Heart left ventricle (tissue), 16 donors: ENCODE results near the gene PARD3. TPM values are rescaled to one million over a fixed set of nuclear protein-coding genes. Genes with fewer than 3 reads are reported as not detected.

ENCODE experiments used
- ATAC-seq, 4 donors: fragments of 200-7000 bp; cut with Tn5 transposase; one replicate each; pipeline ENCODE4 v1.9.1; 2020 to 2022; ENCODE audit warnings: moderate library complexity in 4 of 4, mild to moderate bottlenecking in 3 of 4, moderate number of reproducible peaks in 1 of 4
- DNase-seq, 5 donors: peaks; one replicate each; pipeline ENCODE4 v3.0.0-alpha.2; 2020
- H3K27ac ChIP-seq, 12 donors: fragments of 200-600 bp; sonication (generic) in 4 of 12; one replicate each; pipeline versions ENCODE4 v1.5.0 to v1.8.0; 2016 to 2022; ENCODE audit warnings: mild to moderate bottlenecking in 2 of 12
- H3K27me3 ChIP-seq, 9 donors: fragments of 200-600 bp; sonication (generic) in 2 of 9; one replicate each; pipeline versions ENCODE4 v1.5.1 to v1.8.0; 2016 to 2022; ENCODE audit warnings: mild to moderate bottlenecking in 3 of 9
- H3K36me3 ChIP-seq, 9 donors: fragments of 200-600 bp; sonication (generic) in 2 of 9; one replicate each; pipeline versions ENCODE4 v1.5.0 to v1.8.0; 2018 to 2022; ENCODE audit warnings: mild to moderate bottlenecking in 2 of 9
- H3K4me1 ChIP-seq, 12 donors: fragments of 200-600 bp; sonication (generic) in 4 of 12; one replicate each; pipeline versions ENCODE4 v1.5.0 to v1.8.0; 2016 to 2022; ENCODE audit warnings: mild to moderate bottlenecking in 3 of 12
- H3K4me3 ChIP-seq, 12 donors: fragments of 200-600 bp; sonication (generic) in 4 of 12; one replicate each; pipeline versions ENCODE4 v1.5.0 to v1.8.0; 2017 to 2022; ENCODE audit warnings: mild to moderate bottlenecking in 9 of 12, moderate library complexity in 4 of 12
- H3K9me3 ChIP-seq, 12 donors: fragments of 200-600 bp; sonication (generic) in 4 of 12; one replicate each; pipeline versions ENCODE4 v1.5.0 to v1.8.0; 2016 to 2022; ENCODE audit warnings: mild to moderate bottlenecking in 1 of 12
- POLR2A ChIP-seq, 2 donors: fragments of 450-650 bp; IDR thresholded peaks; one replicate each; pipeline ENCODE4 v1.6.1; 2017; ENCODE audit warnings: antibody characterized with exemption in 2 of 2, mild to moderate bottlenecking in 2 of 2, moderate library complexity in 2 of 2
- WGBS, 4 donors: extraction: QIAGEN DNeasy Blood & Tissue Kit in 2 of 4; methylation state at CpG; one replicate each; pipeline versions ENCODE4 v1.1.5 to v1.1.7; 2013 to 2018; 5-methylcytosine and 5-hydroxymethylcytosine counted together
- intact Hi-C, 10 donors: fragments of 100-400 bp; cut with DNase I; formaldehyde crosslinking; loops; one replicate each; pipeline versions ENCODE4 v1.11.1 to v1.14.2; 2022
- polyA plus RNA-seq, 2 donors: library from polyadenylated mRNA; stranded (reverse); fragments of 200-250 nt; gene quantifications; one replicate each; pipeline ENCODE4 v1.2.3, GENCODE V29; 2013
- total RNA-seq, 9 donors: library from RNA; depleted of rRNA in 2 of 9; stranded (reverse); fragments of >200 nt in 2 of 9; fragmentation: NEBNext Ultra II Directional in 3 of 9; extraction: Animal tissue kit (Norgen Biotek cat#: 25700) in 3 of 9; gene quantifications; one replicate each; pipeline versions ENCODE4 v1.1.0 to v1.2.4, GENCODE V29; 2016 to 2023
- TF ChIP-seq, protein P1 (sequence below), 12 donors: fragments of 200-600 bp; sonication (generic) in 4 of 12; IDR thresholded peaks; one replicate each; pipeline versions ENCODE4 v1.5.0 to v1.8.0; 2018 to 2022; ENCODE audit warnings: antibody characterized with exemption in 12 of 12, mild to moderate bottlenecking in 5 of 12
- donor health status: ischemic (EF 13 %, LVEDD 7.1; RV severe dilation, severe dysfunction).
- donor health status: healthy with polysubstance abuse.
- donor health status: DM: no; HTN: yes; CAD: no.
- donor health status: DM: no; HTN: no; CAD: no.
- donor health status: ischemic (EF 25% LVEDD 6.9; RV normal size, moderate dysfunction).
- donor health status: ischemic (EF 25% LVEDD 5.7; RV mildly dilated, moderate dysfunction).
- donor health status: healthy.
- donor health status: DM: yes; HTN: yes; CAD: no.
- donor health status: ischemic (EF 35%, LVEDD 5.7; RV mildly dilated, moderate dysfunction).
- donor health status: nonischemic (EF 11% LVEDD 7.7; RV severe dilation, severe dysfunction).
- donor health status: DM: yes; HTN: yes; CAD: no.
- donor health status: PGD.
- donor health status: ischemic (EF 29% LVEDD 5.4; RV normal size, mild dysfunction).
- donor health status: nonischemic (EF 23%, LVEDD 6.1; RV moderate dilation, normal function).

Gene PARD3
- total and polyA plus RNA-seq, 11 donors = 24.8 to 69.7 (median 33.1) TPM

DNA sequence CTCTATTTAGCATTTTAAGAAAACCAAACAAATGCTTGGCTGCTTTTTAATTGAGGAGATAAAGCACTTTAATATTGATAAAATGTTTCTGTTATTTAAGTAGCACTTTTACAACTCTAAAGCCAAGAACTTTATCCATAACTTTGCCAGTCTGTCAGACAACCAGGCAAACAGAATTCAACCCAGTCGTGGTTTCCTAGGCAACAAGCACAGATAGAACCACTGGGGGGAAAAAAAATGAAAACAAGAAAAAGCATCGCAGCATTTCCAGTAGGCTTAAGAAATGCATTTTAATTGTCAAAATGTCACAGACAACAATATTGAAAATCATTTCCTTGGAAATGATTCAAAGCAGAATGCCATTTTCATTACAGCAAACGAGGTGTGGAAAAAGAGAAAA lies 323.4 kb downstream of the PARD3 start:
- no peaks in the 10 kb centered on the region for H3K27me3 ChIP-seq
- H3K27ac ChIP-seq = no peak overlapping the region
- ATAC-seq = no peak
- peaks cover 0 to 9% (median 0%) of the 10 kb centered on the region in 12 donors for H3K4me1 ChIP-seq
- H3K4me3 ChIP-seq = no peak overlapping the region
- DNase-seq = no peak
- TF ChIP-seq POLR2A (IDR thresholded peaks at IDR 0.05) = no peak
- TF ChIP-seq, protein P1, sequence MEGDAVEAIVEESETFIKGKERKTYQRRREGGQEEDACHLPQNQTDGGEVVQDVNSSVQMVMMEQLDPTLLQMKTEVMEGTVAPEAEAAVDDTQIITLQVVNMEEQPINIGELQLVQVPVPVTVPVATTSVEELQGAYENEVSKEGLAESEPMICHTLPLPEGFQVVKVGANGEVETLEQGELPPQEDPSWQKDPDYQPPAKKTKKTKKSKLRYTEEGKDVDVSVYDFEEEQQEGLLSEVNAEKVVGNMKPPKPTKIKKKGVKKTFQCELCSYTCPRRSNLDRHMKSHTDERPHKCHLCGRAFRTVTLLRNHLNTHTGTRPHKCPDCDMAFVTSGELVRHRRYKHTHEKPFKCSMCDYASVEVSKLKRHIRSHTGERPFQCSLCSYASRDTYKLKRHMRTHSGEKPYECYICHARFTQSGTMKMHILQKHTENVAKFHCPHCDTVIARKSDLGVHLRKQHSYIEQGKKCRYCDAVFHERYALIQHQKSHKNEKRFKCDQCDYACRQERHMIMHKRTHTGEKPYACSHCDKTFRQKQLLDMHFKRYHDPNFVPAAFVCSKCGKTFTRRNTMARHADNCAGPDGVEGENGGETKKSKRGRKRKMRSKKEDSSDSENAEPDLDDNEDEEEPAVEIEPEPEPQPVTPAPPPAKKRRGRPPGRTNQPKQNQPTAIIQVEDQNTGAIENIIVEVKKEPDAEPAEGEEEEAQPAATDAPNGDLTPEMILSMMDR (IDR thresholded peaks at IDR 0.05) = no peak
- H3K36me3 ChIP-seq = no peaks in the 10 kb centered on the region
- no peaks in the 10 kb centered on the region for H3K9me3 ChIP-seq
- 57 to 72% (median 60%) methylated on average over 3 of the region's 3 CpGs for WGBS, 4 donors
- intact Hi-C loops = loop anchor here in 1 of 10 donors (1.0 kb wide), 1 partner anchor 13 kb away; no protein-coding TSS in a partner anchor

DNA sequence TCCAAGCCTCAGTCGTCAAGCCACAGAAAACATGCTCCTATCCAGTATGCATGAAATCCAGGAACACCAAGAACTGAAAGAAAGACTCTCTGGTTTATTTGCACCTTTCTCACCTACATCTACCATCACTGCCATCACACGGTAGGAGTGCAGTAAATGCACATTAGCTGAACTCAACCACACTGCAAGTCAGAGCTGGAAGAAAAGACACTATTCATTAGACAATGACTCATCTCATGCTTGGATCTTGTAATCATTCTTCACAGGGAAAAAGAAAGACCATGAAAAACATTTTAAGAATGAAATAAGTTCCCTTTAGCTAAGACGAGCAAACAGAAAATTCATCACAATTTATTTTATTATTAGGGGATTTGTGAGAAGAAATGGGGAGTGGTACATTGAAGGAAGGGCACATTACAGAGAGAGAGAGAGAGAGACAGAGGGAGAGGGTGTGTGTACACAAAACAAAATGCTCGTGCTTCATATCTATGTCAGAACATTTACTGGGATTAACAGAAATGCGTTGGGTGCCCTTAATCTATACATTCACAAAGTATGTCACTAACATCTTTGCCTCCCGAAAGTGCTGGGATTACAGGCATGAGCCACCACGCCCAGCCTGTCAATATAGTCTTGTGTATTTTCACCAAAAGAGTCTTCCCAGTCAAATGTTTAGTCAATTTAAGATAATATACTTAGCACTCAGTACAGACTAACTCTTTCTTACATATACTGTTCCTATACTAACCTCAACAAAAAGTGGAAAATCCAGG lies 324.9 kb downstream of the PARD3 start:
- H3K4me3 ChIP-seq = no peak overlapping the region
- no peaks in the 10 kb centered on the region for H3K27me3 ChIP-seq
- WGBS, 4 donors = 83 to 93% (median 85%) methylated on average over 7 of the region's 7 CpGs
- H3K27ac ChIP-seq = no peak overlapping the region
- peaks cover 0 to 9% (median 0%) of the 10 kb centered on the region in 12 donors for H3K4me1 ChIP-seq
- no peak for TF ChIP-seq POLR2A (IDR thresholded peaks at IDR 0.05)
- TF ChIP-seq, protein P1 (IDR thresholded peaks at IDR 0.05) = no peak
- H3K36me3 ChIP-seq = no peaks in the 10 kb centered on the region
- no peaks in the 10 kb centered on the region for H3K9me3 ChIP-seq
- DNase-seq (no peak), ATAC-seq (peak in 1 of 4 donors; percentile 52)
- intact Hi-C loops = no loop called here

DNA sequence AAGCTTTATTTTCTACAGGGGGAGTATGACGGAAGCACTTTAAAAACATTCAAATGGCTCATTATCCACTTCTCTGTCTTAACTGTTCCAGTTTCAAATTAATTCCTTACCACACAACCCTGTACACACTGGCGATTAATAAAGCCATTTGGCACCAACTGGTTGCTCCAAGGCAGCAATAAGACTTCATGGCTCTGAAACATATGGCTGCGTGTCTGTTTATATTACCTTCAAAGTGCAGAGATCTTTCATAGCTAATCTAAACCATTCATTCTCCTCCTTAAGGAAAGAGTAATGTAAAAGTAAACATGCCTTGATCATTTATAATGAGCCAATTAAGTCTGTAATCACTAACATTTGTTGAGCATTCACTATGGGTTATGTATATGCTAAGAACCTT lies 325.7 kb downstream of the PARD3 start:
- Histone ChIP-seq H3K4me3 (no peak overlapping the region), H3K4me1 (peaks cover 0 to 9% (median 0%) of the 10 kb centered on the region in 12 donors), H3K9me3 (no peaks in the 10 kb centered on the region), H3K27me3 (no peaks in the 10 kb centered on the region), H3K27ac (no peak overlapping the region), H3K36me3 (no peaks in the 10 kb centered on the region)
- 95 to 99% (median 97%) methylated on average over 3 of the region's 3 CpGs for WGBS, 4 donors
- no peak for ATAC-seq
- TF ChIP-seq POLR2A (IDR thresholded peaks at IDR 0.05) = no peak
- TF ChIP-seq, protein P1 (IDR thresholded peaks at IDR 0.05) = no peak
- DNase-seq = no peak
- intact Hi-C loops = no loop called here

DNA sequence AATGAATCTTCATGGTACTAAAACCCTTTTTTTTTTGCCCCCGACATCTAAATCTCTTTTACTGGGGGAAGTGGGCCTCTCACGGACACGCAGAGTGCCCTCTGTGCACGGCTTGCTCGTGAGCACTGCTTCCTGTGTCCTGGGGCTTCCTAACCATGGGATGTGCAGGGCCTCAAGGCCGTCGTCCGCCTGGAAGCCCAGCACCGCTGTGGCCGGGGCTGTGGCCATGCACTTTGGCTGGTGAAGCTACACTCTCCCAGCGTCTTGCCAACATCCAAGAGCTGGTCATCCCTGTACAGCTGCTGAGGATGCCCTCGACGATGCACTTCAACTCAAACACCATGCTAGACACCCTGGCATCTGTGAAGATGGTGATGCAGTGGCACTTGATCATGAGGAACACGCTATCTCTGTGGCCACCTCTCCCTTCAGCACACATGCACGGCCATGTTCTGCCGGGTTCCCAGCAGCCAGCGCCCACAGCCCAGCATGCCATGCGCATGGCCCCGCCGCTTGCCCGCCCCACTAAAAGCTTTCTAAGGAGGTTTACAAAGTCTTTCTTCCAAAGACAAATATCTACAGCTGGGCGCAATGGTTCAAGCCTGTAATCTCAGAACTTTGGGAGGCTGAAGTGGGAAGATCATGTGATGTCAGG lies 326.5 kb downstream of the PARD3 start:
- WGBS, 4 donors = 92 to 100% (median 96%) methylated on average over 17 to 22 of the region's 22 CpGs
- Histone ChIP-seq H3K27me3 (no peaks in the 10 kb centered on the region), H3K4me1 (peaks cover 0 to 9% (median 0%) of the 10 kb centered on the region in 12 donors), H3K4me3 (no peak overlapping the region), H3K27ac (no peak overlapping the region), H3K36me3 (no peaks in the 10 kb centered on the region), H3K9me3 (no peaks in the 10 kb centered on the region)
- TF ChIP-seq, protein P1 (IDR thresholded peaks at IDR 0.05) = no peak
- TF ChIP-seq POLR2A (IDR thresholded peaks at IDR 0.05) = no peak
- no peak for ATAC-seq
- DNase-seq = no peak
- intact Hi-C loops = no loop called here
